HEK293 (cell line): Measurements from ENCODE around the gene C11orf21.

Source experiments
- CTCF ChIA-PET: fragments of 350-600 bp; formaldehyde crosslinking; extraction: SDS; loops from one replicate; lab custom pipeline; 2021; ENCODE audit warnings: antibody characterized with exemption; lab: Yijun Ruan, JAX
- POLR2A ChIA-PET: fragments of 300-600 bp; formaldehyde crosslinking; extraction: SDS; loops from one replicate; lab custom pipeline; 2020; ENCODE audit warnings: antibody characterized with exemption, inconsistent platforms; lab: Yijun Ruan, JAX
- H3K27ac ChIP-seq: fragments of 200-500 bp; sonication (Bioruptor generic); 2 replicates; pipeline ENCODE4 v1.5.1; 2014; ENCODE audit warnings: low read depth, low read length, control low read depth, inconsistent platforms; ENCODE audit errors: extremely low read depth
- H3K36me3 ChIP-seq, 2 experiments: fragments of 200-500 bp in 1 of 2; sonication (Bioruptor generic) in 1 of 2; 1 replicate in 1 of 2; 2 replicates in 1 of 2; pipeline ENCODE4 v1.5.1; 2014 to 2017; ENCODE audit warnings: inconsistent platforms in 2 of 2, low read length in 2 of 2; ENCODE audit not compliant: control insufficient read depth in 2 of 2, insufficient read depth in 1 of 2
- H3K4me1 ChIP-seq: fragments of 200-500 bp; sonication (Bioruptor generic); 2 replicates; pipeline ENCODE4 v1.5.1; 2014; ENCODE audit warnings: mild to moderate bottlenecking, low read length, inconsistent platforms; ENCODE audit not compliant: control insufficient read depth, insufficient read depth
- H3K4me3 ChIP-seq: 2 replicates; pipeline ENCODE4 v1.5.1; 2011; ENCODE audit warnings: low read depth, mild to moderate bottlenecking, control low read depth, low read length, moderate library complexity
- H3K9me3 ChIP-seq: fragments of 200-500 bp; sonication (Bioruptor generic); 2 replicates; pipeline ENCODE4 v1.5.1; 2014; ENCODE audit warnings: low read depth, low read length, inconsistent platforms; ENCODE audit not compliant: control insufficient read depth, insufficient read depth
- EGR2 ChIP-seq: fragments of 450-650 bp; formaldehyde crosslinking; IDR thresholded peaks from 2 replicates; pipeline ENCODE4 v1.5.1; 2016; ENCODE audit warnings: low read depth, missing biosample characterization, missing genetic modification characterization
- GLIS1 ChIP-seq: fragments of 450-650 bp; formaldehyde crosslinking; IDR thresholded peaks from 2 replicates; pipeline ENCODE4 v1.5.1; 2016; ENCODE audit warnings: missing biosample characterization, missing genetic modification characterization
- GLIS2 ChIP-seq: fragments of 450-650 bp; formaldehyde crosslinking; IDR thresholded peaks from 2 replicates; pipeline ENCODE4 v1.5.1; 2016; ENCODE audit warnings: missing biosample characterization, missing genetic modification characterization
- KLF10 ChIP-seq: fragments of 450-650 bp; IDR thresholded peaks from 2 replicates; pipeline ENCODE4 v1.5.1; 2018; ENCODE audit warnings: missing biosample characterization, mild to moderate bottlenecking, missing genetic modification characterization
- OVOL3 ChIP-seq: fragments of 450-650 bp; formaldehyde crosslinking; IDR thresholded peaks from 2 replicates; pipeline ENCODE4 v1.5.1; 2016; ENCODE audit warnings: missing biosample characterization, missing genetic modification characterization
- ZIC2 ChIP-seq: fragments of 450-650 bp; formaldehyde crosslinking; IDR thresholded peaks from 2 replicates; pipeline ENCODE4 v1.5.1; 2016; ENCODE audit warnings: missing biosample characterization, missing genetic modification characterization
- ZNF146 ChIP-seq: fragments of 450-650 bp; formaldehyde crosslinking; IDR thresholded peaks from 2 replicates; pipeline ENCODE4 v1.5.1; 2016; ENCODE audit warnings: missing biosample characterization, missing genetic modification characterization
- ZNF202 ChIP-seq: fragments of 450-650 bp; formaldehyde crosslinking; IDR thresholded peaks from 2 replicates; pipeline ENCODE4 v1.5.1; 2016; ENCODE audit warnings: missing biosample characterization, missing genetic modification characterization, borderline replicate concordance
- ZNF23 ChIP-seq: fragments of 450-650 bp; formaldehyde crosslinking; IDR thresholded peaks from 2 replicates; pipeline ENCODE4 v1.5.1; 2016; ENCODE audit warnings: missing biosample characterization, missing genetic modification characterization, borderline replicate concordance
- ZNF473 ChIP-seq: fragments of 450-650 bp; formaldehyde crosslinking; IDR thresholded peaks from 2 replicates; pipeline ENCODE4 v1.5.1; 2017; ENCODE audit warnings: missing biosample characterization, missing genetic modification characterization
- ZNF544 ChIP-seq: fragments of 450-650 bp; formaldehyde crosslinking; IDR thresholded peaks from 2 replicates; pipeline ENCODE4 v1.5.0; 2017; ENCODE audit warnings: missing biosample characterization, missing genetic modification characterization
- ZNF558 ChIP-seq: fragments of 450-650 bp; formaldehyde crosslinking; IDR thresholded peaks from 2 replicates; pipeline ENCODE4 v1.5.1; 2016; ENCODE audit warnings: missing biosample characterization, missing genetic modification characterization
- ZNF610 ChIP-seq: fragments of 450-650 bp; formaldehyde crosslinking; IDR thresholded peaks from 2 replicates; pipeline ENCODE4 v1.5.1; 2016; ENCODE audit warnings: missing biosample characterization, missing genetic modification characterization, borderline replicate concordance
- ZNF624 ChIP-seq: fragments of 450-650 bp; formaldehyde crosslinking; IDR thresholded peaks from 2 replicates; pipeline ENCODE4 v1.5.1; 2017; ENCODE audit warnings: missing biosample characterization, missing genetic modification characterization
- ZNF677 ChIP-seq: fragments of 450-650 bp; IDR thresholded peaks from 2 replicates; pipeline ENCODE4 v1.5.0; 2018; ENCODE audit warnings: missing biosample characterization, mild to moderate bottlenecking, missing genetic modification characterization, moderate library complexity
- ZNF777 ChIP-seq: fragments of 450-650 bp; formaldehyde crosslinking; IDR thresholded peaks from 2 replicates; pipeline ENCODE4 v1.5.1; 2017; ENCODE audit warnings: missing biosample characterization, missing genetic modification characterization, borderline replicate concordance
- TF ChIP-seq, protein P1 (sequence below): fragments of 450-650 bp; formaldehyde crosslinking; optimal IDR thresholded peaks from 2 replicates; pipeline ENCODE3; 2016; ENCODE audit warnings: missing biosample characterization, mild to moderate bottlenecking, missing genetic modification characterization
- TF ChIP-seq, protein P2 (sequence below): fragments of 450-650 bp; formaldehyde crosslinking; IDR thresholded peaks from 2 replicates; pipeline ENCODE4 v1.5.1; 2016; ENCODE audit warnings: missing biosample characterization, missing genetic modification characterization, borderline replicate concordance
- TF ChIP-seq, protein P3 (sequence below): fragments of 450-650 bp; formaldehyde crosslinking; IDR thresholded peaks from 2 replicates; pipeline ENCODE4 v1.5.1; 2016; ENCODE audit warnings: missing biosample characterization, missing genetic modification characterization
- TF ChIP-seq, protein P4 (sequence below): fragments of 450-650 bp; formaldehyde crosslinking; IDR thresholded peaks from 2 replicates; pipeline ENCODE4 v1.5.1; 2016; ENCODE audit warnings: missing biosample characterization, missing genetic modification characterization
- TF ChIP-seq, protein P5 (sequence below): fragments of 450-650 bp; formaldehyde crosslinking; IDR thresholded peaks from 2 replicates; pipeline ENCODE4 v1.5.1; 2017; ENCODE audit warnings: missing biosample characterization, missing genetic modification characterization

Gene C11orf21

DNA sequence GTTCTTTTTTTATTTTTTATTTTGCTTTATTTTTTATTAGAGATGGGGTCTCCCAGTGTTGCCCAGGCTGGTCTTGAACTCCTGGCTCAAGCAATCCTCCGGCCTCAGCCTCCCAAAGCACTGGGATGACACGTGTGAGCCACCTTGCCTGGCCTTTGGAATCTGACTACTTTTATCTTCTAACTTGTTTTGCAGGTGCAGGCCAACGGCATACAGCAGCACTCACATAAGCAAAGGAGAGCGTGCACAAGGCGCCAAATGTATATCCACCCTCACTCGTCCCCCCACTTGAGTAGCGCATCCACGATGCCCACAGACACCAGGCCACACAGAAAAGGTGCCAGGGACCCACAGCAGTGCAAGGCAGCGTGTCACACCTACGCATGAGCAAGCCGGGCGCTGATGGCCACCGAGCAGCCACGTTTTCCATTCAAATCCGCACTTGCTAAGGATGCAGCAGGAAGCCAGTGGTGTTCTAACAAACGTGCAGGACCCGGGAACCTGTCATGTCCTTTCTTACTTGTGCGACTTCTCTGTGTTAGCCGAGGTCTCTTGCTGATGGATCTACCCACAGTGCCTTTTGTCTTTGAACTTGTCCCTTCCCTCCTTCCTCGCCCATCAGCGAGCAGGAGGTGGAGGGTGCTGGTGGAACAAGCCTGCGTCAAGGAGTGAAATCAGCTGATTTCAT, 37.2 kb downstream of the C11orf21 start:
- H3K36me3 ChIP-seq: no peaks in the 10 kb centered on the region
- TF ChIP-seq, protein P1, sequence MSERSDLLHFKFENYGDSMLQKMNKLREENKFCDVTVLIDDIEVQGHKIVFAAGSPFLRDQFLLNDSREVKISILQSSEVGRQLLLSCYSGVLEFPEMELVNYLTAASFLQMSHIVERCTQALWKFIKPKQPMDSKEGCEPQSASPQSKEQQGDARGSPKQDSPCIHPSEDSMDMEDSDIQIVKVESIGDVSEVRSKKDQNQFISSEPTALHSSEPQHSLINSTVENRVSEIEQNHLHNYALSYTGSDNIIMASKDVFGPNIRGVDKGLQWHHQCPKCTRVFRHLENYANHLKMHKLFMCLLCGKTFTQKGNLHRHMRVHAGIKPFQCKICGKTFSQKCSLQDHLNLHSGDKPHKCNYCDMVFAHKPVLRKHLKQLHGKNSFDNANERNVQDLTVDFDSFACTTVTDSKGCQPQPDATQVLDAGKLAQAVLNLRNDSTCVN (tag by site-specific recombination): no peak
- TF ChIP-seq ZNF473 (tag by site-specific recombination) (no peak), ZNF544 (tag by site-specific recombination) (no peak)
- TF ChIP-seq, all 188 proteins: peak for 0
- no peaks in the 10 kb centered on the region for H3K4me1 ChIP-seq
- CTCF ChIA-PET: no interaction called here
- POLR2A ChIA-PET: no interaction called here
- no peaks in the 10 kb centered on the region for H3K9me3 ChIP-seq
- H3K27ac ChIP-seq: no peak overlapping the region
- no peak overlapping the region for H3K4me3 ChIP-seq

DNA sequence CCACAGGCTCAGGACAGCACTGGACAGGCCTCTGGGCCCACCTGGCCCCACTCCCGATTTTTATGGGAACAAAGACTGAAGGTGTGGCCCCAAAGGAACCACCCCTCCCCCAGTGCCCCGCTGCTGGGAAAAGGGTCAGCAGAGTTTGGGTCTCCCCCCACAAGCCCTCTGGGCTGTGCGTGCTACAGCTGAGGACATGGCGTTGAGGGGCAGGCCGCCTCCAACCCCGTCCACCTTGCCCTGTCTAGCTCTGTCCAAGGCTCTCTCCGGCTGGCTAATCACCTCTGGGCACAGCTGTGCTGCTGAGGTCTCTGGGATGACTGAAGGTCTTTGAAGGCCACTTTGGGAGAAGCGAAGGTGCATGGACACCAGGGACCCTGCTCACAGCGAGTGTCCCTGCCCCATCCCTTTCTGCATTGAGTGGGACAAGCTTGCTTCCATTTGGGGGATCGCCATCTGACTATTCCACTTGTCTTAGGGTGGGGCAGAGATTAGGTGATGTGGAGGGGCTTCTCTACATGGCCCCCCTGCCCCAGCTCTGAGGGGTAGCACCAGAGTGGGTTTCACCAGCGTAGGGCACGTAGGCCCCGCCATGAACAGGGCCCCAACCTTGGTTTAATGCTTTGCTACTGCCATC, 37.9 kb downstream of the C11orf21 start:
- no peak for TF ChIP-seq ZNF558 (tag by site-specific recombination)
- no peak for TF ChIP-seq EGR2 (tag by site-specific recombination)
- TF ChIP-seq GLIS2: no peak
- TF ChIP-seq ZNF146: no peak
- TF ChIP-seq OVOL3: no peak
- TF ChIP-seq, protein P2, sequence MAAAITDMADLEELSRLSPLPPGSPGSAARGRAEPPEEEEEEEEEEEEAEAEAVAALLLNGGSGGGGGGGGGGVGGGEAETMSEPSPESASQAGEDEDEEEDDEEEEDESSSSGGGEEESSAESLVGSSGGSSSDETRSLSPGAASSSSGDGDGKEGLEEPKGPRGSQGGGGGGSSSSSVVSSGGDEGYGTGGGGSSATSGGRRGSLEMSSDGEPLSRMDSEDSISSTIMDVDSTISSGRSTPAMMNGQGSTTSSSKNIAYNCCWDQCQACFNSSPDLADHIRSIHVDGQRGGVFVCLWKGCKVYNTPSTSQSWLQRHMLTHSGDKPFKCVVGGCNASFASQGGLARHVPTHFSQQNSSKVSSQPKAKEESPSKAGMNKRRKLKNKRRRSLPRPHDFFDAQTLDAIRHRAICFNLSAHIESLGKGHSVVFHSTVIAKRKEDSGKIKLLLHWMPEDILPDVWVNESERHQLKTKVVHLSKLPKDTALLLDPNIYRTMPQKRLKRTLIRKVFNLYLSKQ (tag by site-specific recombination): no peak
- no peak for TF ChIP-seq ZNF202 (tag by site-specific recombination)
- no peak for TF ChIP-seq ZNF624
- TF ChIP-seq, protein P3, sequence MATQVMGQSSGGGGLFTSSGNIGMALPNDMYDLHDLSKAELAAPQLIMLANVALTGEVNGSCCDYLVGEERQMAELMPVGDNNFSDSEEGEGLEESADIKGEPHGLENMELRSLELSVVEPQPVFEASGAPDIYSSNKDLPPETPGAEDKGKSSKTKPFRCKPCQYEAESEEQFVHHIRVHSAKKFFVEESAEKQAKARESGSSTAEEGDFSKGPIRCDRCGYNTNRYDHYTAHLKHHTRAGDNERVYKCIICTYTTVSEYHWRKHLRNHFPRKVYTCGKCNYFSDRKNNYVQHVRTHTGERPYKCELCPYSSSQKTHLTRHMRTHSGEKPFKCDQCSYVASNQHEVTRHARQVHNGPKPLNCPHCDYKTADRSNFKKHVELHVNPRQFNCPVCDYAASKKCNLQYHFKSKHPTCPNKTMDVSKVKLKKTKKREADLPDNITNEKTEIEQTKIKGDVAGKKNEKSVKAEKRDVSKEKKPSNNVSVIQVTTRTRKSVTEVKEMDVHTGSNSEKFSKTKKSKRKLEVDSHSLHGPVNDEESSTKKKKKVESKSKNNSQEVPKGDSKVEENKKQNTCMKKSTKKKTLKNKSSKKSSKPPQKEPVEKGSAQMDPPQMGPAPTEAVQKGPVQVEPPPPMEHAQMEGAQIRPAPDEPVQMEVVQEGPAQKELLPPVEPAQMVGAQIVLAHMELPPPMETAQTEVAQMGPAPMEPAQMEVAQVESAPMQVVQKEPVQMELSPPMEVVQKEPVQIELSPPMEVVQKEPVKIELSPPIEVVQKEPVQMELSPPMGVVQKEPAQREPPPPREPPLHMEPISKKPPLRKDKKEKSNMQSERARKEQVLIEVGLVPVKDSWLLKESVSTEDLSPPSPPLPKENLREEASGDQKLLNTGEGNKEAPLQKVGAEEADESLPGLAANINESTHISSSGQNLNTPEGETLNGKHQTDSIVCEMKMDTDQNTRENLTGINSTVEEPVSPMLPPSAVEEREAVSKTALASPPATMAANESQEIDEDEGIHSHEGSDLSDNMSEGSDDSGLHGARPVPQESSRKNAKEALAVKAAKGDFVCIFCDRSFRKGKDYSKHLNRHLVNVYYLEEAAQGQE (tag by site-specific recombination): no peak
- TF ChIP-seq GLIS1: no peak
- no peak for TF ChIP-seq ZNF677 (tag by site-specific recombination)
- no peak for TF ChIP-seq ZNF610 (tag by site-specific recombination)
- no peak for TF ChIP-seq ZNF777 (tag by site-specific recombination)
- no peak for TF ChIP-seq ZNF23
- TF ChIP-seq KLF10 (tag by site-specific recombination): no peak
- TF ChIP-seq, protein P4, sequence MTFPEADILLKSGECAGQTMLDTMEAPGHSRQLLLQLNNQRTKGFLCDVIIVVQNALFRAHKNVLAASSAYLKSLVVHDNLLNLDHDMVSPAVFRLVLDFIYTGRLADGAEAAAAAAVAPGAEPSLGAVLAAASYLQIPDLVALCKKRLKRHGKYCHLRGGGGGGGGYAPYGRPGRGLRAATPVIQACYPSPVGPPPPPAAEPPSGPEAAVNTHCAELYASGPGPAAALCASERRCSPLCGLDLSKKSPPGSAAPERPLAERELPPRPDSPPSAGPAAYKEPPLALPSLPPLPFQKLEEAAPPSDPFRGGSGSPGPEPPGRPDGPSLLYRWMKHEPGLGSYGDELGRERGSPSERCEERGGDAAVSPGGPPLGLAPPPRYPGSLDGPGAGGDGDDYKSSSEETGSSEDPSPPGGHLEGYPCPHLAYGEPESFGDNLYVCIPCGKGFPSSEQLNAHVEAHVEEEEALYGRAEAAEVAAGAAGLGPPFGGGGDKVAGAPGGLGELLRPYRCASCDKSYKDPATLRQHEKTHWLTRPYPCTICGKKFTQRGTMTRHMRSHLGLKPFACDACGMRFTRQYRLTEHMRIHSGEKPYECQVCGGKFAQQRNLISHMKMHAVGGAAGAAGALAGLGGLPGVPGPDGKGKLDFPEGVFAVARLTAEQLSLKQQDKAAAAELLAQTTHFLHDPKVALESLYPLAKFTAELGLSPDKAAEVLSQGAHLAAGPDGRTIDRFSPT (tag by site-specific recombination): no peak
- TF ChIP-seq, protein P5, sequence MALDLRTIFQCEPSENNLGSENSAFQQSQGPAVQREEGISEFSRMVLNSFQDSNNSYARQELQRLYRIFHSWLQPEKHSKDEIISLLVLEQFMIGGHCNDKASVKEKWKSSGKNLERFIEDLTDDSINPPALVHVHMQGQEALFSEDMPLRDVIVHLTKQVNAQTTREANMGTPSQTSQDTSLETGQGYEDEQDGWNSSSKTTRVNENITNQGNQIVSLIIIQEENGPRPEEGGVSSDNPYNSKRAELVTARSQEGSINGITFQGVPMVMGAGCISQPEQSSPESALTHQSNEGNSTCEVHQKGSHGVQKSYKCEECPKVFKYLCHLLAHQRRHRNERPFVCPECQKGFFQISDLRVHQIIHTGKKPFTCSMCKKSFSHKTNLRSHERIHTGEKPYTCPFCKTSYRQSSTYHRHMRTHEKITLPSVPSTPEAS: no peak
- no peak for TF ChIP-seq ZIC2 (tag by site-specific recombination)
- H3K36me3 ChIP-seq: no peaks in the 10 kb centered on the region
- no peaks in the 10 kb centered on the region for H3K9me3 ChIP-seq
- no peak overlapping the region for H3K4me3 ChIP-seq
- no peaks in the 10 kb centered on the region for H3K4me1 ChIP-seq
- H3K27ac ChIP-seq: no peak overlapping the region
- ChIA-PET CTCF (no interaction called here), POLR2A (no interaction called here)
